H1 (cell line): ENCODE data around the gene KIF21A. TPM values are rescaled to one million over a fixed set of nuclear protein-coding genes. Genes with fewer than 3 reads are reported as not detected.

Experiments
- HDAC6 ChIP-seq: IDR thresholded peaks from one replicate; pipeline ENCODE4 v1.7.1; 2012; ENCODE audit warnings: low read depth, mild to moderate bottlenecking, inconsistent platforms, low read length, moderate library complexity
- RAD21 ChIP-seq, 2 experiments: IDR thresholded peaks in 1 of 2; conservative IDR thresholded peaks in 1 of 2; 2 replicates each; pipeline ENCODE4 v1.6.1; 2011; ENCODE audit warnings: low read depth in 2 of 2, low read length in 2 of 2, improper control_type of control experiment in 1 of 2, inconsistent platforms in 1 of 2, mild to moderate bottlenecking in 1 of 2, moderate library complexity in 1 of 2
- YY1 ChIP-seq: IDR thresholded peaks from 2 replicates; pipeline ENCODE4 v1.6.1; 2011; ENCODE audit warnings: low read depth, mild to moderate bottlenecking, low read length
- polyA plus RNA-seq, 7 experiments: library from polyadenylated mRNA; depleted of rRNA in 3 of 7; stranded (reverse) in 5 of 7; unstranded in 2 of 7; fragments of >200 nt in 5 of 7; fragments of 200-250 nt in 2 of 7; gene quantifications; 1 replicate in 5 of 7; 2 replicates in 1 of 7; 4 replicates in 1 of 7; pipeline versions ENCODE4 v1.2.1 to v1.2.3, GENCODE V29; 2011 to 2013; ENCODE audit warnings: missing spikeins in 2 of 7, mixed read lengths in 2 of 7
- total RNA-seq: library from RNA; stranded (reverse); fragmentation: NEBNext Ultra II Directional; extraction: Animal tissue kit (Norgen Biotek cat#: 25700); gene quantifications from 2 replicates; pipeline ENCODE4 v1.2.1, GENCODE V29; 2021

The KIF21A gene
- total and polyA plus RNA-seq, 2 of the 8 experiments (the other 6 are each of a cell fraction or from before 2014, with no cell fraction given) = 10.0 to 26.0 TPM

DNA sequence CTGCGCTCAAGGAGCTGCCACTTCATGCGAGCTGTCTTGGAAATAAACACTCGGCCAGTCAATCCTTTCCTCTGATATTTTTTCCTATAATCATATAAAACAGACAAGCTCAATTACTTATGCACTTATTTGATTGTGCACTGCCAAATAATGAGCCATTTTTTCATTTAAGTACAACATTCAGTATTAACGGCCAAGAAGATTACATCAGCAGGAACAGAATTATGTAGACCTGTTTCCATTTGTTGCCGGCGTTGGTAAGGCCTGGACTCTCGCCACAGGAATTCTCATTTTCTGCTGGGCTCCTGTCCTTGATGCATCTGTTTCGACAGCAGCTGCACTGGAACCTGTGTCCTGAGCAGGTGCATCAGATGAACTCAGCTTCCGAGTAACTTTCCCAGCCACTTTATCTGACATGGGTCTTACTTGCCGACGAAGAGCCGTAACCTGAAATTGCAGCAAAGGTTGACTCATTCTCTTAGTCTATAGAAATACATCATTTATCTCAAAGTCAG is 110.2 kb downstream of the KIF21A start (continued):
- TF ChIP-seq RAD21 (IDR thresholded peaks at IDR 0.05 in 1 of 2, conservative IDR thresholded peaks at IDR 0.05 in 1 of 2; ENCODE audit: low read depth in 2 of 2, low read length in 2 of 2) (no peak), YY1 (no peak), HDAC6 (no peak)
